Stimulated activated CD4-positive, alpha-beta T cell treated with anti-CD3 and anti-CD28 coated beads, Interleukin-12 subunit alpha, Interleukin-12 subunit beta, amount 100 ng/mL, for 24 hours (primary cell): ENCODE measurements around the gene RTTN.

Experiments
- DNase-seq, 2 experiments: peaks; one replicate each; pipeline ENCODE4 v3.0.0-alpha.2; 2020; ENCODE audit warnings: low read depth in 2 of 2

The RTTN gene

DNA sequence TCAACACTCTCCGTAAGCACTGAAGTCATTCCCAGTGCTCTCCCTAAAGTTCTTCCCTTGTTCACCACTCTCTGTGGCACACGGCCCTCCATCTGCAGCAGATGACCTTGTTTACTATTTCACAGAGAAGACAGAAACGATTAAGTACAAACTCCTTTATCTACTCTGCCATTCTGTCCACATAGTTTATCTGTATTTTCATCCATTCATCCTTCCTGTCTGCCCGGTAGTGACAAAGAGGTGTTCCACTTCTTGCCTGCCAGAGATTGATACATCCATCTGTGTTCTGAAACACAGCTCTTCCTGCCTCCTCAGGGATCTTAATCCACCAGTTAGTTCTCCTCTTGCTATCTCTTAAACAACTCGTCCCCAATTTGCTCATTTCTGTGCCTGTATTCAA, 179.9 kb downstream of the RTTN start:
- DNase-seq = no peak

DNA sequence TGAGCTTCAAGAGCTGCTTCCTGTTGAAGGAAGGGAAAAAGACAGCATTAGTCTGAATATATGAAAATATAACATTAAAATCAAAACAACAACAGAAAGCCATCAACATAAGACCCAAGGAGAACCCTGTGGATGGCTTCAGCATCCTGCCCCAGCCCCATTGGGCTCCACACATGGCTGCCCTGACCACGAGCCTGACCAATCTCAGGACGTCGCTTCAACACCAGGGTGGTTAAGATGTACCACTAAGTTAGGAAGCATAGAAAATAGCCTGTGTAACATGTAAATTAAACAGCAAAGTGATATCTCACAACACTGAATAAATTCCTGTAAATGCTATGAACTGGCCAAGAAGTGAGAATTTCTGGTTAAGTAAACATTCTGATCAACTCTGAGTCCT, 180.7 kb downstream of the RTTN start:
- DNase-seq = no peak

DNA sequence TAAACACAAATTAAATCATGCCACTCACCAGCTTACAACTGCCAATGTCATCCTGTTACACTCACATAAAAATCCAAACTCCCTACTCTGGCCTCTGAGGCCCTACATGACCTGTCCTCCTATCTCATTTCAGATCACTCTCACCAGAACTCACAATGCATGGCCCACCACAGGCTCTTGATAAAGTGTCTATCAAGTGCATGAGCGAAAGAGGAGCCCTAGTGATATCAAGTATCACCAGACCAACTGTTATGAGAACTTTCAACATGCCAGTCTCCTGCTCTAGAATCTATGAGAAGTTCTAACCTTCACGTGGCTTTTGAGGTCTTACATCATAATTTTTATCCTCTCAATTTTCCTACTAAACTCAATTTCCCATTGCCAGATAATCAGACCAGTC, 181.4 kb downstream of the RTTN start:
- no peak for DNase-seq

DNA sequence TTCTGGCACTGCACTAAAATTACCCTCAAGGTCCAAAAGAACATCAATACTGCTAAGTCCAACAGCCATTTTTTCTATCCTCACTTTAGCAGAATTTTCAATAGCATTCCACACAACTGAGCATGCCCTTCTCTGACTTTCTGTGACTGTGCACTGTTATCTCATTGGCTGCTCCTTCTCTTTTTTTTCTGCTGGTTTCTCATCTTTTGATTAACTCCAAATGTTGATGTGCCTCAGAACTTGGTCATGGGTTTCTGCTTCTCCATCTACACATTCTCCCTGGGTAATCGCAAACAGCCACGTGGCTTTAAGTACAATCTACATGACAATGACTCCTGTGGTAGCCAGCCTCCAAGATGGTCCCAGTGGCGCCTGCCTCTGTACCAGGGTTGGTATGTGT, 182.9 kb downstream of the RTTN start:
- DNase-seq = no peak

DNA sequence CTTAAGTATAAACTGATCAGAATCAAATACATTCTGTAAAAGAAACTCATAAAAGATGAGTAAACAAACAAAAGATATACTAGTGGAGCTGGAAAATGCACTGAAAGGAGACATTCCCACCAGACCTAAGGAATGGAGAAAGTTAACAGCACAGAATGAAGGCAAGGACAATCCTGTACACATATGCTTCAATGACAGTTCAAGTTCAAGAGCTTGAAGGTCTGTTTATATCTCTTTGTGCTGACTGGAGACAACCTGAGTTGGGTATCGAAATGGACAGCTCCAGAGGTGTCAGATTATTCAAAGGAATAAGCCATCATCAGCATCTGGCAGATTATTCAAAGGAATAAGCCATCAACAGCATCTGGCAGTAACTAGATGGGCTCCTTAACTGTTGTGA, 184.0 kb downstream of the RTTN start:
- DNase-seq = no peak

DNA sequence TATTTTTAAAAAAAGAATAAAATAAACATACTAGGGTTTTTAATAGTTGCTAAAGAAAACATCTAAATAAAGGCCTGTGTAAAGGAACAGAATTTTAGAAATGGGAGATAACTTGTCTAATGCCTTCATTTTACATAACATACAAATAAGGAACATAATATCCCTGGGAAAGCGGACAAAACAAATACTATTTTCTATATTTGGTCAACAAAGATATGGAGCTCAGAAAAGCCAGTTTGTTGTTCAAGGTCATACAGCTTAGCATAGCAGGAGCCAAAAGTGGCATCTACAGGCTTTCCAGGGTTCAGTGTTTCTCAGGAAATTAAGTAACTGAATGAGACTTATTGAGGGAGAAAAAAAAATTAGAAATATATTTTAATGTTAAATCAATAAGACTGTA, 184.4 kb downstream of the RTTN start:
- no peak for DNase-seq

DNA sequence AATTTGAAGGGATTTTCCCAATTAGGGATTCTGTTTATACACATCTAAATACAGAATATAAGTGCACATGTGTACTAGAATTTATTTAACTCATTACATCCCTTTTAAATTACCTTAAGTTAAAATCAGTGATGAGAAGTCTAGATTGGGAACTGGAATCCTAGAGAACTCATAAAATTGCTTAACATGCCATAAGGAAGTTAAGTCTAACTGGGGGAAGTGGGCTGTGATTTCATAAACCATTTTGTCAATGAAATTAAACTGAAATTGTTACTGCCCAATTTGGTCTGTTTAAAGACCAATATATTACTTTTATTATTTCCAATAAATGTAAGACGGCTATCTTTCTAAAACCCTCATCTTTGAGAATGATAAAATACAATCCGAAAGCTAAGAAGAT, 185.5 kb downstream of the RTTN start:
- no peak for DNase-seq

DNA sequence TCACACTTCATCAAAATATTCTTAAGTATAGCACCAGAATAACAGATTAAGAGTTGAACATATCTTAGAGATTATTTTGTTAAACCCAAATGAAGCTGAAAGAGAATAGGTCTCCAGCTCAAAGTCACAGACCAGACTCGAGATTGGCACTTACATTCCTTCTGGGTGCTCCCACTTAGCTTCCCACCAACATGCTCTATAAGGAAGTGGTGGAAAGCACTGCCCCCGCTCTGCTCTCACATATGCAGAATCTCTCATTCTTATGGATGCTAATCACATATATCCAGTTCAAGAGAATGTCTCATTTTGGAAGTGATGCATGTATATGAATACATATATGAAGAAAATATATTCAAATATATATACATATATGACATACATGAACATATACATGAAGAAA, 186.4 kb downstream of the RTTN start:
- no peak for DNase-seq

DNA sequence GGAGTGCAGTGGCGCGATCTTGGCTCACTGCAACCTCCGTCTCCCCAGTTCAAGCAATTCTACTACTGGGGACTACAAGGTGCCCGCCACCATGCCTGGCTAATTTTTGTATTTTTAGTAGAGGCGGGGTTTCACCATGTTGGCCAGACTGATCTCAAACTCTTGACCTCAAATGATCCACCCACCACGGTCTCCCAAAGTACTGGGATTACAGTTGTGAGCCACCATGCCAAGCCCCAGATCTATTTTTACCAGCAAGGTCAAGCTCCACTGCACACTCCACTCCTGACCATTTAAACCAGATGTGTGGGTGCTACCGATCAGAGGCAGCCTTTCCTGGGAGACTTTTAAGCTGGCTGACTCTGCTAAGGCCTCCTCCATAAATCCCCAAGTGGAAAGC, 190.4 kb downstream of the RTTN start:
- no peak for DNase-seq

DNA sequence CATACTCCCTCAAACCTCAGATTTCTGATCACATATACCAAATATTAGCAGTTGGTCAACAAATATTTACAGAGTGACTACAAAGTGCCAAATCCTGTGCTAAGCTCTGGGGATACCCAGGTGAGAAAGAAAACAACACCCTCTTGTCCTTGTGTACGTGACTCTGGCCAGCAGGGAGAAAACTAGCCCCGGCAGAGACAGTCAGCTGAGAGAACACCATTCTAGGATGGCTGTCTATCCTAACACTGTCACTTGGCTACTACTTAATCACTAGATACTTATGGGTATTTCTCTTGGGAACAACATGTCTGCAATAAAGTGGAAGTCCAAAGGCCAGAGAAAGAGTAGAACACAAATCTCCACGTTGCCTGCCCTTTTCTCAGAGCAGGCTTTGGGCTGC, 199.9 kb downstream of the RTTN start:
- DNase-seq = no peak

DNA sequence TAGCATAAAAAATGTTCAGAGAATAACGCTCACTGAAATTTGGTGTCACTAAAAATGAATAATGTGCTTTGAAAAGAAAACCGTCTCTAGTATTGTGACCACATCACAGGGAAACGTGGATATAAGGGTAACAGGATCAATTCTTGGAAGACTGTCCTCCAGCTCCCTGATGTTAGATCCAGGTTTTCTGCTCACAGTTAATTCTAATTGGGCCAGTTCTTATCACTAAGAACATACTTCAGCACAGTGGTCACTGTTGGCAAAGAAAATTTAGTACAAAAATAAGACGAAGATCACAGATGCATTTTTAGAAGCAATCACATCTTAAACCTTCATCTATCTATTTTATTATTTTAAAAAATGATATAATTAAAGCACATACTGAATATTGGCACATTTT, 200.8 kb downstream of the RTTN start:
- no peak for DNase-seq

DNA sequence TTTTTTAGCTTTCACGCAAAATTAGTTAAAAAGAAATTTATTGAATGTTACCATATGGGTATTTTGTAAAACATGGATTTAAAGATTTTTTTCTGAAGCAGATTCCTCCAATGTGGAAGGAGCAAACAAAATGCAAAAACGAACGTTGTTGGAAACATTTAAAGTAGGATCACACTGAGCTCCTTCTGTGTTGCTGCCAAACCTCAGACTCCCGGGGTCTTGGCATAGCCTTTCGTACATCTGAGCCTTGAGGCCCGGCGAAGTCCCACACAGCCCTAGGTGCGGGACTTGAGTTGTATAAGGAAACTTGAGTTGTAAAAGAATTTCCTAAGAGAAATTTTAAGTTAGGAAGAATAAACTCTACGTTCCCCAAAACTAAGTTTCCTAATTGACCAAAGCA, 205.8 kb downstream of the RTTN start:
- no peak for DNase-seq

DNA sequence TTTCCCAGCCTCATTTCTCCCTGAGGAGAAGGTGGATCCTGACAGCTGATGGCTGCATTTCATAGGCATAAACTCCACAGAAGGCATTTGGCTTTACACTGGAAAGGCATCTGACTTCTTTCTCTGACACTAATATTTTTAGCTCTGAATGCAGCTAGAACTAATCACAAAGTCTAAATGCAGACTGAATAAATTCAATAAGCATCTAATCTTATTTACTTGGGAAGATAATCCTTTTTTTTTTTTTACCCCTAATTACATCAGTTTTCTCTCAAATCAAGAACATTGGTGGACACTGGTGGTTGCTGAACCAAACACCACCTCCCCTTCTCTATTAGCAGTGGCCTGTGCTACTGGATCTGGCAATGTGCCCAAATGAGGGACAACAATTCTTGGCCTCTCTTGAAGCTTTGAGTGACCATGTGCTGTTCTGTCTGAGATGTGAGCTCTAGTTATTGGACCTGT, 206.9 kb downstream of the RTTN start:
- DNase-seq = no peak

DNA sequence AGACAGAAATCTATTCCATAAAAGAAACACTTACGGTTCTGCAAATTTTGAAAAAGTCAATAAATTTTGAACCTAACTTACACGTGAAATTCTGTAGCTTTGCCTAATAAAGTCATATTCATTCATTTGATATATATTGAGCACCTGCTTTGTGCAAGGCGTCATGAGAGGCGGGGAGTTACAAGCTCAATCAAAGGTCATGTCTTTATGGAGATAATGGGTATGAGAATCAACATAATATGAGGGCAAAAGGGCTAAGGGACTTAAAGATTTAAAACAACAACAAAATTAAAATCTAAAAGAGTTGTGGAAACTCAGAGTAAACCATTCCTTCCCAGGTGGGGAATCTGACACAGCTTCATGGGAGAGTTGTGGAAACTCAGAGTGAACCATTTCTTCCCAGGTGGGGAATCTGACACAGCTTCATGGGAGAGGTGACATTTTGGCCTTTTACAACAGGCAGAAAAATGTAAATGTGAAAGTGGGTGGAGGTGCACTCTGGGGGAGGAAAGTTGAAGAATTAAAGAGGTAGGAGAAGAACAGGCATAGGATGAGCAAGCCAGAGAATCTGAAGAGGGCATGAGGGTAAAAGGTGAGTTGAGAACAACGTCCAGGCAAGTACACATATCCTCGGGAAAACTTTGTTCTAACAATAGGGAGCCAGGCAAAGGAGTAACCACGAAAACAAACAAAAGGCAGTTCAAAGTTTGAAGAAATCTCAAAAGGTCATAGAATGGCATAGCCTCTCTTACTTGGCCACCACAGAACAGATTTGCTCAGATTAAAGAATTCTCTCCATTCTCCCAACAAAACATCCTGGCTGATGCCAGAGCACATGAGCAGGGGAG, 208.3 kb downstream of the RTTN start:
- DNase-seq = no peak

DNA sequence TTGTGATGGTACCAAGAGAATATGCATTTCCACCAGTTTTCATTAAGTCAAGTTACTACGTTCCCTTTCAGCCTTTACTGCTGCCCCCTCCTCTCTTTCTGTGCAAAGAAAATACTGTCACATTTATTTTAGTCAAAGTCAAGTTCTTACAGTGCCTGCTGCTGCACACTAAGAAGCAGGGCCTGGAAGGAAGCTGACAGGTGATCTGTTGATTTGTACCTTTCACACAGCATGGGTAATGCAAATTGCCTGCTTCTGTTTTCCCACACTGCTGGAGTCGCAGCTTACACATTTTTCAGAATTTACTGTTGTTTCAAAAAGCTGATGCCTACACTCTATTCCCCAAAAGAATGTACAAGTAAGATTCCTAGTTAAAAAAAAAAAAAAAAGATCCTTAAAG, 209.1 kb downstream of the RTTN start:
- no peak for DNase-seq

DNA sequence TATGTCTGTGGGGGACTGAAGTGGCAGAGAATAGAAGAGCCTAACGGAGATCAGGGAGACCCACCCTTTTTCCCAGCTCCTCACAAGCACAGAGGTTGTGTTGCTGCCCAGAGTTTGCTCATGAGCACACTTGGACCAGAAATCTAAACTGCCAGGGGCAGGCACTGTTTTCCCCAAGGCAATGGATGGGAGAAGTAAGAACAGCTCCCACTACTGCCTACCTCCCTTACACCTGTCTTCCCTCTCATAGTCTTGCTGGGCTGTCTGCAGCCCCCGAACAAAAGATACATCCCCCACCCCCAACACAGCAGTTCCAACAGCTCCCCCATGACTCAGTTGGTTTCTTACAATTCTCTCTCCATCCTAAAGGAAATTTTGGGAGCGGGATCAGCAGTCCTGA, 209.7 kb downstream of the RTTN start:
- no peak for DNase-seq

DNA sequence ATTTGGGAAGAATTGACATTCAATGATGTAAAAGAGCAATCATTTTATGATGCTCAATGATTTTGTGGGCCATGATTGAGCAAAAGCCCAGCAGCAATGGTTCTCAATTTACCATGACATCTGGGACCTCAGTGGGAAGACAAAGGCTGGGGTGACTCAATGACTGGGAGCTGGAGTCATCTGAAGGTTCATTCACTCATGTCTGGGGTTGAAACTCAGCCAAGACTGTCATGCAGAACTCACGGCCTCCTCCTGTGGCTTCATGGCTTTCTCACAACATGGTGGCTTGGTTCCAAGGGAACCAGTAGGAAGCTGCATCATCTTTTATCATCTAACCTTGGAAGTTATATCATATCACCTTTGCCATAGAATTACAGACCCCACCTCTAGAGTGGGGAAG, 212.7 kb downstream of the RTTN start:
- DNase-seq = no peak

DNA sequence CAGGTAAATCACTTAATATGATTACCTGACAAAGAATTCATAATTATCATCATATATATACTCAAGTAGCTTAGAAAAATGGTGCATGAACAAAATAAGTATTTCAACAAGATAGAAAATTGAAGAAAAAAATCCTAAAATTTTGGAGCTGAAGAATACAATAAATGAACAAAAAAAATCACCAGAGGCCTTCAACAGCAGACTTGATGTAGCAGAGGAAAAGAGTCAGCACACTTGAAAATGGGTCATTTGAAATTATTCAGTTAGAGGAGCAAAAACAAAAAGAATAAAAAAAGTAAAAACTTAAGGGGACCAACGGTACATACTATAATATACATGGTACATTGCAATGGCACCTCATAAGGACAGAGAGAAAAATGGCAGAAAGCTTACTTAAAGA, 217.6 kb downstream of the RTTN start:
- DNase-seq = no peak

DNA sequence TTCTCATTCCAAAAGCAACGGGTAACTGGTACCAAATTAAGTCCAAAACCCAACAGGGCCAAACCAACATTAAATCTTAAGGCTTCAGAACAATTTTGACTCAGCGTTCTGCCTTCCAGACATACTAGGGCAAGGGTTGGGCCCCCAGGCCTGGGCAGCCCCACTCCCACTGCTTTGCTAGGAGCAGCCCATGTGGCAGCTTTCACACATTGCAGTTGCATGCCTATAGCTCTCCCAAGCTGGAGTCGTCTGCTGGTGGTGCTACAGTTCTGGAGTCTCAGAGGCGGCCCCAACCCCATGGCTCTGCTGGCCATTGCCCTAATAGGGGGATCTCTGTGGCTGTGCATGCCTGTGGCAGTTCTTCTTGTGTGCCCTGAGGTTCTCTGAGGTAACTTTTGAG, 220.2 kb downstream of the RTTN start:
- DNase-seq = no peak

DNA sequence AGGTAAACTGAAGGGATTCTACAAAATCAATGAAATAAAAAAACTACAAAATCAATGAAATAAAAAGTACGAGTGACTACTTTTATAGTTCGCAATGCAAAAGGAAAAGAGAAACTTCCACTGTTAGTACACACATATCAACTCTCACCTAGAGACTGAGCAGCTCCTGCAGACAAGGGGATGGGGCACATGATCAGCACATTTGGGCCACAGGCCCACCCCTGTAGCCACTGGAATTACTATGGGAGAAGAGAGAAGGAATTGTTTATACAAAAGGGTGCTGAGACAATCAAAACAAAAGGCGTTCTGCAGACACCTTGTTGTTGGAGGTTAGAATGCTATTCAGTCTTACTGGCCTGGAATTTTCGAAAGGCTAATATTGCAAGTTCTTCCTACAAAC, 223.1 kb downstream of the RTTN start:
- DNase-seq = no peak

DNA sequence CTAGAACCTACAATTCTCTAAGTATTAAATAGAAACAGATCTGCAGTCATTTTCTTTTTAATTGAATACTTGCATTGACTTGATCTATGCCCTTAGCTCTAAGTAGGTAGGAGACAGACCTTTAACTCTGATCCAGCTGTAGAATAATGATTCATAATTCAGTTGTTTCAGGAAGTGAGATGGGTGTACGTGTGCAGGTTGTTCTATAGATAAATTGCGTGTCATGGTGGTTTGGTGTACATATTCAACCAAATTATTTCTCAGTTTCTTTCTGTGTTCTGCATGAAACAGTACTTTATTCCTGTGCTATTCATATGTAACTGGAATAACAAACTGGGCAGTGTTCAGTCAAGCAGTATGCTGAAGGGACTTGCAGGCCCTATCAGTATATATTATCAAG, 223.5 kb downstream of the RTTN start:
- no peak for DNase-seq

DNA sequence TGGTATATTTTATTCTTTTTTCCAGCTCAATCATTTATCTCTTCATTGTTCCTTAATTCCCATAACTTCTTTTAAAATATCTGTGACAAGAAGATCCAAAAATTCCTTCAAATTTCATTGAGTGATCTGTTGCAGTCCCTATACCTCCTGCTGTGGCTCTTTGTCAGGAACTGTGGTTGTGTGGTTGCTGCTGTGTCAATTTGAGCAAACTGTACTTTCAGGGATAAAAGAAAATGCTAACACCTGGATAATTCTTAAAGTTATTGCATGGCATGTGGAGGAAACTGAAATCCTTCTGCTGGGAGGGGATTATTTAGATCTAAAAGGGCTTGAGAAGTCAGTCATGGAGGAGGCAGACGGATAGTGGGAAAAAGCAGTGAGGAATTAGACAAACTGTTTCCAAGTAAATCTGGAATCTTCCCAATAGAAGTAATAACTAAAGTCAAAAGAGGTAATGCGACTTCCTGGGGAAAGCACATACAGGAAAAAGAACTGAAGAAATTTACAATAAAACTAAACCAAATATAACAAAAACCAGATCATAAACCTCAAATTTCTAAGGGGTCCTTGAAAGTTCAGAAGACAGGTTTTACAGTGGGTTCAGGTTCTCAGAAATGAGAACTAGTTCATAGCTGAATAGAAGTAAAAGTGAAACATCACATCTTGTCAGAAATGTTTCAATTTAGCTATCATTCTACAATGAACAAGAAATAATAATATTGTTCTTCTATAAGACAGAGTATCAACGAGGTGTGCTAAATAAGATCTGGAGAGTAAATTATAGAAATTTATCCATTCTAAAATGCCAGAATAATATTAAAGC, 224.3 kb downstream of the RTTN start:
- DNase-seq = no peak

DNA sequence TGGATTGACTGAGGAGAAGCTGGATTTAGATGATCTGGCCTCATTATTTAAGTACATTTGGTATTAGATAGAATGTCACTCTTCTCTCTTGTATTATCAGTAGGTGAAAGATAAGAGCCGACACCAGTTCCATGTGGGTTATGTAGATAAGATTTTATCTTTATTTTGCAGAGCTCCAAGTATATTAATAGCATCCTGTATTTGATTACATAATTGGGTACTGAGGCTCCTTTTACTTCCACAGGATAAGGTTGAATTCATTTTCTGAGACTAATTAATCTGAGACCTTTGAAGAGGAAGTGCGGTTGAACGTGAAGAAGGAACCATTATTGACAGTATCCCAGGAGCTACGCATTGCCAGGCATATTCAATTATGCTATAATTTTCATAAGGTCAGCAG, 225.0 kb downstream of the RTTN start:
- no peak for DNase-seq
